GM12878 (cell line): ENCODE results near the gene HDAC8. TPM values are rescaled to one million over a fixed set of nuclear protein-coding genes. Genes with fewer than 3 reads are reported as not detected.

Source experiments
- ATAC-seq: fragments of 200-7000 bp; cut with Tn5 transposase; 3 replicates; pipeline ENCODE4 v1.9.1; 2020; ENCODE audit warnings: mild to moderate bottlenecking, moderate library complexity
- BruUV-seq: library from RNA; stranded (reverse); fragments of 400-500 nt; replicated peaks from 2 replicates; lab custom pipeline; 2021; lab: Mats Ljungman, UMichigan
- CTCF ChIA-PET: fragments of 300-600 bp; sonication (Branson Sonifier 250); formaldehyde crosslinking; extraction: SDS; loops from one replicate; lab custom pipeline; 2021; ENCODE audit warnings: inconsistent platforms; lab: Yijun Ruan, JAX
- POLR2A ChIA-PET: fragments of 350-600 bp; formaldehyde crosslinking; extraction: SDS; loops from one replicate; lab custom pipeline; 2021; ENCODE audit warnings: inconsistent platforms; lab: Charles Lee
- RAD21 ChIA-PET: fragments of 300-600 bp; sonication (Branson Sonifier 250); formaldehyde crosslinking; loops from one replicate; lab custom pipeline; 2023; ENCODE audit warnings: antibody characterized with exemption; ENCODE audit not compliant: unreplicated experiment; lab: Charles Lee
- SMC1A ChIA-PET: fragments of 300-600 bp; sonication (Branson Sonifier 250); formaldehyde crosslinking; loops from one replicate; lab custom pipeline; 2023; ENCODE audit not compliant: unreplicated experiment, uncharacterized antibody; lab: Charles Lee
- DNase-seq: peaks from one replicate; pipeline ENCODE4 v3.0.0-alpha.2; 2011; ENCODE audit warnings: low read depth, low spot score
- FAIRE-seq: peaks from 3 replicates; lab custom pipeline; 2011; peaks lifted over from hg19 to GRCh38; lab: Jason Lieb, UNC
- H2AFZ ChIP-seq: 2 replicates; pipeline ENCODE4 v1.6.0; 2011; ENCODE audit warnings: low read depth, low read length, control low read depth; ENCODE audit not compliant: control insufficient read depth
- H3K27ac ChIP-seq: 2 replicates; pipeline ENCODE4 v1.5.1; 2011; ENCODE audit warnings: control low read depth; ENCODE audit not compliant: control insufficient read depth, insufficient read depth
- H3K27me3 ChIP-seq, 2 experiments: replicated peaks in 1 of 2; 2 replicates each; pipeline versions ENCODE4 v1.6.0 to v1.6.1; 2011; ENCODE audit warnings: low read length in 1 of 2; ENCODE audit not compliant: control insufficient read depth in 2 of 2, insufficient read depth in 2 of 2
- H3K36me3 ChIP-seq, 2 experiments: 2 replicates each; pipeline ENCODE4 v1.5.1; 2011; ENCODE audit warnings: low read length in 1 of 2; ENCODE audit not compliant: control insufficient read depth in 2 of 2, insufficient read depth in 2 of 2
- H3K4me1 ChIP-seq: 2 replicates; pipeline ENCODE4 v1.6.1; 2011; ENCODE audit warnings: mild to moderate bottlenecking, low read length, moderate library complexity, mixed read lengths; ENCODE audit not compliant: control insufficient read depth, insufficient read depth
- H3K4me2 ChIP-seq: 2 replicates; pipeline ENCODE4 v1.6.0; 2011; ENCODE audit warnings: control low read depth; ENCODE audit not compliant: control insufficient read depth, insufficient read depth
- H3K4me3 ChIP-seq: fragments of 200-600 bp; sonication (generic); 2 replicates; pipeline ENCODE4 v1.5.1; 2016
- H3K79me2 ChIP-seq: 2 replicates; pipeline ENCODE4 v1.6.0; 2011; ENCODE audit warnings: low read length; ENCODE audit not compliant: control insufficient read depth, insufficient read depth
- H3K9ac ChIP-seq: 2 replicates; pipeline ENCODE4 v1.8.0; 2011; ENCODE audit warnings: low read length, control low read depth, mixed read lengths; ENCODE audit not compliant: control insufficient read depth, insufficient read depth
- H3K9me3 ChIP-seq: replicated peaks from 3 replicates; pipeline ENCODE4 v1.5.1; 2011; ENCODE audit warnings: mild to moderate bottlenecking, low read length; ENCODE audit not compliant: control insufficient read depth, insufficient read depth
- H4K20me1 ChIP-seq: 2 replicates; pipeline ENCODE4 v1.6.0; 2011; ENCODE audit not compliant: control insufficient read depth, insufficient read depth
- GABPA ChIP-seq: IDR thresholded peaks from 2 replicates; pipeline ENCODE4 v1.6.1; 2014; ENCODE audit warnings: antibody characterized with exemption, low read depth, mild to moderate bottlenecking, inconsistent platforms
- MXI1 ChIP-seq: fragments of 150-350 bp; IDR thresholded peaks from 2 replicates; pipeline ENCODE4 v1.6.1; 2011; ENCODE audit warnings: low read depth, mild to moderate bottlenecking, inconsistent platforms, low read length, improper control_type of control experiment
- PAX8 ChIP-seq: fragments of 450-650 bp; IDR thresholded peaks from 2 replicates; pipeline ENCODE4 v1.6.1; 2017; ENCODE audit warnings: mild to moderate bottlenecking, moderate library complexity
- PBX3 ChIP-seq: IDR thresholded peaks from 2 replicates; pipeline ENCODE4 v1.6.1; 2011; ENCODE audit warnings: mild to moderate bottlenecking, low read depth, low read length, moderate library complexity; ENCODE audit not compliant: insufficient replicate concordance
- SIX5 ChIP-seq: IDR thresholded peaks from 2 replicates; pipeline ENCODE4 v1.6.1; 2011; ENCODE audit warnings: mild to moderate bottlenecking, low read depth, low read length, moderate library complexity; ENCODE audit not compliant: severe bottlenecking
- SMARCA5 ChIP-seq: fragments of 450-650 bp; IDR thresholded peaks from 2 replicates; pipeline ENCODE4 v1.6.1; 2017; ENCODE audit warnings: mild to moderate bottlenecking
- SP1 ChIP-seq: IDR thresholded peaks from one replicate; pipeline ENCODE4 v1.6.1; 2011; ENCODE audit warnings: low read depth, low read length
- STAT1 ChIP-seq: fragments of 450-650 bp; conservative IDR thresholded peaks from 2 replicates; pipeline ENCODE4 v1.6.1; 2014; ENCODE audit warnings: antibody characterized with exemption, mild to moderate bottlenecking
- TARDBP ChIP-seq: IDR thresholded peaks from 2 replicates; pipeline ENCODE4 v1.6.1; 2016; ENCODE audit warnings: borderline replicate concordance
- TCF12 ChIP-seq: IDR thresholded peaks from 2 replicates; pipeline ENCODE4 v1.6.1; 2011; ENCODE audit warnings: low read depth, mild to moderate bottlenecking, low read length
- ZNF687 ChIP-seq: fragments of 450-650 bp; IDR thresholded peaks from 2 replicates; pipeline ENCODE4 v1.6.1; 2017; ENCODE audit warnings: mild to moderate bottlenecking, moderate library complexity
- WGBS: methylation state at CpG from one replicate; pipeline ENCODE4 v1.1.6; 2016; ENCODE audit warnings: low lambda C conversion rate; ENCODE audit not compliant: insufficient replicate concordance, insufficient coverage; ENCODE audit errors: missing lambda C conversion rate; 5-methylcytosine and 5-hydroxymethylcytosine counted together
- in situ Hi-C: fragments of 300-500 bp; cut with MboI; formaldehyde crosslinking; loops from 9 replicates; pipeline ENCODE4 v1.14.3; 2018; ENCODE audit warnings: mixed read lengths
- intact Hi-C: fragments of 100-400 bp; cut with micrococcal nuclease; formaldehyde crosslinking; loops from one replicate; pipeline ENCODE4 v1.14.2; 2022; ENCODE audit not compliant: unreplicated experiment
- polyA plus RNA-seq, 11 experiments: library from polyadenylated mRNA; depleted of rRNA in 4 of 11; unstranded in 6 of 11; stranded (reverse) in 5 of 11; fragments of >200 nt; fragmentation: Nextera tagmentation in 4 of 11; fragmentation: Illumina TruSeq in 1 of 11; extraction: Ambion mirVana in 4 of 11; extraction: Trizol in 1 of 11; gene quantifications; 1 replicate in 1 of 11; 2 replicates in 10 of 11; pipeline versions ENCODE4 v1.2.1 to v1.2.3, GENCODE V29; 2011 to 2016; ENCODE audit warnings: inconsistent platforms in 2 of 11, missing spikeins in 2 of 11, low read depth in 1 of 11
- total RNA-seq, 4 experiments: library from RNA; depleted of rRNA in 3 of 4; stranded (reverse); fragments of >200 nt in 3 of 4; fragmentation: Illumina TruSeq in 1 of 4; extraction: Trizol in 1 of 4; gene quantifications; 2 replicates each; pipeline versions ENCODE4 v1.2.1 to v1.2.3, GENCODE V29; 2013 to 2021

The HDAC8 gene
- total and polyA plus RNA-seq, 10 of the 15 experiments (the other 5 are each of a cell fraction or from before 2014, with no cell fraction given) = 18.1 to 34.7 (median 29.1) TPM

- no peak overlapping the region for H2AFZ ChIP-seq
- peaks cover 7 to 26% of the 10 kb centered on the region in 2 experiments for H3K27me3 ChIP-seq
- H3K4me2 ChIP-seq = no peak overlapping the region; the same call in 1 of the 2 replicates
- ATAC-seq (no peak), DNase-seq (no peak), FAIRE-seq (no peak)
- in situ Hi-C loops (no loop called here), intact Hi-C loops (no loop called here)
- no peaks in the 10 kb centered on the region for H3K4me1 ChIP-seq
- no peaks in the 10 kb centered on the region for H3K79me2 ChIP-seq
- WGBS = 42% methylated on average over 17 of the region's 17 CpGs
- H3K27ac ChIP-seq = no peak overlapping the region
- ChIA-PET POLR2A (no interaction called here), SMC1A (no interaction called here), RAD21 (no interaction called here), CTCF (no interaction called here)
- H4K20me1 ChIP-seq = no peaks in the 10 kb centered on the region
- no peak for TF ChIP-seq PBX3
- no peak for TF ChIP-seq MXI1
- H3K36me3 ChIP-seq = no peaks in the 10 kb centered on the region
- H3K4me3 ChIP-seq = no peak overlapping the region
- H3K9ac ChIP-seq = no peak overlapping the region
- BruUV-seq = no TSS peak
- H3K9me3 ChIP-seq = no peaks in the 10 kb centered on the region; the same call in 1 of the 3 replicates
Measured at GRCh38 chrX:72307646-72308051, 265.0 kb downstream of the HDAC8 start.

GRCh38 chrX:72306851-72307645, 265.6 kb downstream of the HDAC8 start:
- ATAC-seq = peak; percentile 76
- H3K9ac ChIP-seq = no peak overlapping the region
- peaks cover 7 to 26% of the 10 kb centered on the region in 2 experiments for H3K27me3 ChIP-seq
- BruUV-seq = no TSS peak
- 32% methylated on average over 56 of the region's 56 CpGs for WGBS
- intact Hi-C loops = no loop called here
- peak overlapping the region; percentile 27; the same call in 1 of the 2 replicates for H3K4me3 ChIP-seq
- ChIA-PET RAD21 (no interaction called here), CTCF (no interaction called here), POLR2A (no interaction called here), SMC1A (no interaction called here)
- H3K79me2 ChIP-seq = no peaks in the 10 kb centered on the region
- no peaks in the 10 kb centered on the region for H4K20me1 ChIP-seq
- no peaks in the 10 kb centered on the region for H3K4me1 ChIP-seq
- DNase-seq = no peak
- H3K4me2 ChIP-seq = peak overlapping the region; percentile 71
- in situ Hi-C loops = no loop called here
- H3K9me3 ChIP-seq = no peaks in the 10 kb centered on the region; the same call in 1 of the 3 replicates
- no peak overlapping the region for H3K27ac ChIP-seq
- no peak for FAIRE-seq
- H3K36me3 ChIP-seq = no peaks in the 10 kb centered on the region
- H2AFZ ChIP-seq = no peak overlapping the region
- no peak for TF ChIP-seq ZNF687
- TF ChIP-seq TARDBP = no peak
- no peak for TF ChIP-seq PAX8
- no peak for TF ChIP-seq TCF12
- no peak for TF ChIP-seq SIX5
- TF ChIP-seq SMARCA5 = no peak
- TF ChIP-seq SP1 = peak; percentile 83
- TF ChIP-seq MXI1 = no peak
- TF ChIP-seq GABPA = no peak
- TF ChIP-seq STAT1 = no peak
